Measurements from ENCODE around the gene NPAS3.

GRCh38 chr14:33834466-33835260 is 896.0 kb downstream of the NPAS3 start:
- TF ChIP-seq CTCF (IDR thresholded peaks at IDR 0.05 in 8 of 11, conservative IDR thresholded peaks at IDR 0.05 in 3 of 11) (no peak), POLR2A (IDR thresholded peaks at IDR 0.05) (no peak)
